HEK293T (cell line): ENCODE results near the gene SEC14L6.

Experiments used
- CTCF ChIA-PET: fragments of 350-600 bp; formaldehyde crosslinking; extraction: SDS; loops from one replicate; lab custom pipeline; 2021; ENCODE audit warnings: antibody characterized with exemption, inconsistent platforms; lab: Yijun Ruan, JAX
- POLR2A ChIA-PET: fragments of 350-600 bp; formaldehyde crosslinking; extraction: SDS; loops from one replicate; lab custom pipeline; 2020; ENCODE audit warnings: antibody characterized with exemption, inconsistent platforms; lab: Yijun Ruan, JAX
- DNase-seq: peaks from one replicate; pipeline ENCODE4 v3.0.0; 2012; ENCODE audit warnings: mixed read lengths; ENCODE audit errors: extremely low spot score
- ARNT ChIP-seq: fragments of 450-650 bp; IDR thresholded peaks from 2 replicates; pipeline ENCODE4 v1.6.1; 2017; ENCODE audit warnings: mild to moderate bottlenecking
- BHLHE40 ChIP-seq: fragments of 450-650 bp; IDR thresholded peaks from 2 replicates; pipeline ENCODE4 v1.6.1; 2016; ENCODE audit warnings: mild to moderate bottlenecking, moderate library complexity, borderline replicate concordance
- CTBP1 ChIP-seq: fragments of 450-650 bp; IDR thresholded peaks from 2 replicates; pipeline ENCODE4 v1.6.1; 2016; ENCODE audit warnings: borderline replicate concordance
- ELF4 ChIP-seq: fragments of 450-650 bp; IDR thresholded peaks from 2 replicates; pipeline ENCODE4 v1.6.1; 2017; ENCODE audit warnings: antibody characterized with exemption
- FOXA1 ChIP-seq: fragments of 450-650 bp; IDR thresholded peaks from 2 replicates; pipeline ENCODE4 v1.6.1; 2016; ENCODE audit warnings: mild to moderate bottlenecking
- FOXK2 ChIP-seq: fragments of 450-650 bp; IDR thresholded peaks from 2 replicates; pipeline ENCODE4 v1.6.1; 2016; ENCODE audit warnings: mild to moderate bottlenecking
- FOXM1 ChIP-seq: fragments of 450-650 bp; IDR thresholded peaks from 2 replicates; pipeline ENCODE4 v1.6.1; 2017; ENCODE audit warnings: mild to moderate bottlenecking, borderline replicate concordance
- HDGF ChIP-seq: fragments of 450-650 bp; IDR thresholded peaks from 2 replicates; pipeline ENCODE4 v1.6.1; 2017; ENCODE audit warnings: antibody characterized with exemption, borderline replicate concordance
- L3MBTL2 ChIP-seq: fragments of 450-650 bp; conservative IDR thresholded peaks from 2 replicates; pipeline ENCODE4 v1.6.1; 2016; ENCODE audit warnings: mild to moderate bottlenecking
- LEF1 ChIP-seq: fragments of 450-650 bp; IDR thresholded peaks from 2 replicates; pipeline ENCODE4 v1.6.1; 2017; ENCODE audit warnings: mild to moderate bottlenecking, borderline replicate concordance
- NFRKB ChIP-seq: fragments of 450-650 bp; IDR thresholded peaks from 2 replicates; pipeline ENCODE4 v1.6.1; 2016; ENCODE audit warnings: mild to moderate bottlenecking, moderate library complexity
- SP1 ChIP-seq: fragments of 450-650 bp; IDR thresholded peaks from 2 replicates; pipeline ENCODE4 v1.6.1; 2017
- SUZ12 ChIP-seq: fragments of 450-650 bp; IDR thresholded peaks from 2 replicates; pipeline ENCODE4 v1.6.1; 2016; ENCODE audit warnings: mild to moderate bottlenecking
- TARDBP ChIP-seq: fragments of 450-650 bp; IDR thresholded peaks from 2 replicates; pipeline ENCODE4 v1.6.1; 2016
- ZNF384 ChIP-seq: fragments of 450-650 bp; IDR thresholded peaks from 2 replicates; pipeline ENCODE4 v1.6.1; 2016
- TF ChIP-seq, protein P1 (sequence below): fragments of 450-650 bp; IDR thresholded peaks from 2 replicates; pipeline ENCODE4 v1.6.1; 2016

SEC14L6 gene

DNA sequence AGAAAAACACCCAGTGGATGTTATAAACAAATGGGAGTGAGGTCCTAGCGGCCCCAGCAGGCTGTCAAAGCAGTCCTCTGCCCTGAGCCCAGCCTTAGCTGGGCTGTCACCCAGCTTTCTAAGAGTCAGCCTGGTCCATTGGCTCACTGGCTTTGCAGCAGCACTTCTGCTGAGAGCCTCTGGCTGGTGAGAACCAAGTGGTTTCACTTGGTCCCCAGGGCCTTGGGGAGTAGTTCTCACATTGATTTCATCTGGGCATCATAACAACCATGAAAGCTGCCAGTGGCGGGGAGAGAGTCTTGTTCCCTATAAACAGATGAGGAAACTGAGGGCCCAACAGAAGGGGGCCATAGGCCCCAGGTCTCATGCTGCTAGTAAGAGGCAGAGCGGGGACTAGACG lies 11.4 kb downstream of the SEC14L6 start:
- TF ChIP-seq NFRKB: no peak
- TF ChIP-seq, protein P1, sequence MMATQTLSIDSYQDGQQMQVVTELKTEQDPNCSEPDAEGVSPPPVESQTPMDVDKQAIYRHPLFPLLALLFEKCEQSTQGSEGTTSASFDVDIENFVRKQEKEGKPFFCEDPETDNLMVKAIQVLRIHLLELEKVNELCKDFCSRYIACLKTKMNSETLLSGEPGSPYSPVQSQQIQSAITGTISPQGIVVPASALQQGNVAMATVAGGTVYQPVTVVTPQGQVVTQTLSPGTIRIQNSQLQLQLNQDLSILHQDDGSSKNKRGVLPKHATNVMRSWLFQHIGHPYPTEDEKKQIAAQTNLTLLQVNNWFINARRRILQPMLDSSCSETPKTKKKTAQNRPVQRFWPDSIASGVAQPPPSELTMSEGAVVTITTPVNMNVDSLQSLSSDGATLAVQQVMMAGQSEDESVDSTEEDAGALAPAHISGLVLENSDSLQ: no peak
- no peak for TF ChIP-seq ARNT
- TF ChIP-seq L3MBTL2: no peak
- TF ChIP-seq ZNF384: no peak
- no peak for TF ChIP-seq HDGF
- TF ChIP-seq SP1: no peak
- no peak for TF ChIP-seq CTBP1
- no peak for TF ChIP-seq FOXK2
- no peak for TF ChIP-seq FOXM1
- no peak for TF ChIP-seq SUZ12
- TF ChIP-seq BHLHE40: no peak
- TF ChIP-seq ELF4: no peak
- no peak for TF ChIP-seq FOXA1
- no peak for TF ChIP-seq LEF1
- TF ChIP-seq TARDBP: no peak
- CTCF ChIA-PET: interaction anchor here (1.0 kb wide), 1 partner anchor 45 kb away, joined by 3 read pairs; no protein-coding TSS in a partner anchor
- POLR2A ChIA-PET: interaction anchor here (1.6 kb wide), 1 partner anchor 111 kb away, joined by 4 read pairs; no protein-coding TSS in a partner anchor

DNA sequence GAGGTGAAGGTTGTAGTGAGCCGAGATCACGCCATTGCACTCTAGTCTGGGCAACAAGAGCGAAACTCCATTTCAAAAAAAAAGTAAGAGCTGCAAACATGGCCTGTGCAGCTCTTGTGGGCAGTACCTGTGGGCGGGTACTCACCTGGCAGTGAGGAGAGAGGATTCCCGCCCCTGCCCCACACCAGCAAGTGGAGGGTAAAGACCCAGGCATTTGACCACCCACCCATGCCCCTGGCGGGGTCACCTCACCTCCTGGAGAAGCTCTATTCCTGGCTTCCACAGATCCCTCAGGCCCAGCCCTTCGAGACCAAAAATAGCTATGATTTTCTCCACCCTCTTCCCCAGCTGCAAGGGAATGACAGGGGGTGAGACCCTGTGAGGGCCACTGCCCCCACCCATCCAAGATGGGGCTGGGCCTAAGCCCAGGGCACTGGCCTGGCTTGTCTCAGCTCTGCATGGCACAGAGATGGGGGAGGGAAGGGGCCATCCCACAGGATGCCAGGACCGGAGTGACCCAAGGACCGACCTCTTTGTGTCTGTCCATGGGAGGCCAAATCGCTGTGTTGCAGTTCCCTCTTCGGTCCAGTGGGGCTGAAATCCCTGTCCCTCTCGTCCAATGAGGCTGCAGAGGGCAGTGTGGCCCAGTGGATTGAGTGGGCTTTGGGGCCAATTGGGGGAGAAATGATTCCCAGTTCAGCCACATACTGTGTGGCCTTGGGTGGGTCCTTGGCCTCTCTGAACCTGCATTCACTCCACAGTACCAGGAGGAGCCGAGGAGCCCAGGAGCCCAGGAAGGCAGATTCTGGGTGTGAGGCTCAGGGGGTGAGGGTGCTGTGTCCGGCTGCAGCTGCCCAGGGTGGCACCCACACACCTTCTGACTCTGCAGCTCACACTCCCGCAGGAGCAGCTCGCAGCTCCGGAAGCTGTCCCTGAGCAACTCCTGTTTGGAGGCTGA lies 14.6 kb downstream of the SEC14L6 start:
- POLR2A ChIA-PET: interaction anchor here (0.7 kb wide), 1 partner anchor 59 kb away, joined by 3 read pairs; no protein-coding TSS in a partner anchor
- TF ChIP-seq TARDBP (no peak), LEF1 (no peak), HDGF (no peak), FOXM1 (no peak), ELF4 (no peak), NFRKB (no peak), ARNT (no peak), FOXA1 (no peak), CTBP1 (no peak), SUZ12 (no peak), L3MBTL2 (no peak), BHLHE40 (no peak), ZNF384 (no peak), SP1 (no peak), FOXK2 (no peak)
- TF ChIP-seq, protein P1: no peak
- DNase-seq: no peak
- CTCF ChIA-PET: no interaction called here

More for the DNA sequence above, 11.4 kb downstream of the SEC14L6 start:
- DNase-seq: no peak

DNA sequence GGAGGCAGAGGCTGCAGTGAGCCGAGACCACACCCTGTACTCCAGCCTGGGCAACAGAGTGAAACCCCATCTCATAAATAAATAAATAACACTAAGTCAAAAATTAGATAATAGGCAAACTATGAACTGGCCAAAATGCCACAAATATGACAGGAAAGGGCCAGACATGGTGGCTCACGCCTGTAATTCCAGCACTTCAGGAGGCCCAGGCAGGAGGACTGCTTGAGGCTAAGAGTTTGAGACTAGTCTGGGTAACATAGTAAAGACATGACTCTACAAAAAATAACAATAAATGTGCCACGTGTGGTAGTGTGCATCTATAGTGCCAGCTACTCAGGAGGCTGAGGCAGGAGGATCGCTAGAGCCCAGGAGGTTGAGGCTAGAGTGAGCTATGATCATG lies 19.9 kb downstream of the SEC14L6 start:
- CTCF ChIA-PET: no interaction called here
- no peak for DNase-seq
- POLR2A ChIA-PET: no interaction called here
- no peak for TF ChIP-seq SUZ12
- TF ChIP-seq FOXM1: no peak
- TF ChIP-seq L3MBTL2: no peak
- no peak for TF ChIP-seq FOXK2

GRCh38 chr22:30523646-30524489 lies 22.7 kb downstream of the SEC14L6 start:
- DNase-seq: no peak
- TF ChIP-seq SUZ12 (no peak), SP1 (no peak), BHLHE40 (no peak), ZNF384 (no peak), FOXK2 (no peak), ELF4 (no peak), CTBP1 (no peak), L3MBTL2 (no peak), ARNT (no peak), LEF1 (no peak), FOXM1 (no peak)
- TF ChIP-seq, protein P1: no peak
- POLR2A ChIA-PET: no interaction called here
- CTCF ChIA-PET: no interaction called here

DNA sequence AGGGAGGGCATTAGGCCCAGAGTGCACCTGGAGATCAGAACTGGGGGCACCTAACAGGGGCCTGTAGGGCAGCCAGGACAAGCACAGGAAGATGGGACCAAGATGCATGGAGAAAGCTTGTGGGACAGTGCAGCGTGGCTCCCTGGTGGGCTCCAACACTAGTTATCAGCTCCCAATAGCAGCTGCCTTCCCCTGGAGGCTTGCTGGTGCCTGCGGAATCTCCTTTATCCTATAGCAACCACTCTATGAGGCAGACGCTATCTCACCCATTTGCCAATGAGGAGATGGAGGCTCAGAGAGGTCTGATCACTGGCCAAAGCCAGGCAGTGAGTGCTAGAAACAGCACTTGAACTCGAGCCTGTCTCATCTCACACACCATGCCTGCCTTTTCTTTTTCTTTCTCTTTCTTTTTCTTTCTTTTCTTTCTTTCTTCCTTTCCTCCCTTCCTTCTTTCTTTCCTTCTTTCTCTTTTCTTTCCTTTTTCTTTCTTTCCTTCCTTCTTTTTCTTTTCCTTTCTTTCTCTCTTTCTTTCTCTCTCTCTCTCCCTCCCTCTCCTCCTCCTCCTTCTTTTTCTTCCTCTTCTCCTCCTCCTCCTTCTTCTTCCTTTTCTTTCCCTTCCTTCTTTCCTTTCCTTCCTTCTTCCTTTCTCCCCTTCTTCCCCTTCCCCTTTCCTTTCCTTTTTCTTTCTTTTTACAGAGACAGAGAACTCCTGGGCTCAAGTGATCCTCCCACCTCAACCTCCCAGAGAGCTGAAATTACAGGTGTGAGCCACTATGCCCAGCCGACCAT lies 25.0 kb downstream of the SEC14L6 start:
- DNase-seq: no peak
- TF ChIP-seq TARDBP (no peak), HDGF (no peak)
- ChIA-PET POLR2A (interaction anchor here (1.1 kb wide), 1 partner anchor 21 kb away, joined by 3 read pairs; no protein-coding TSS in a partner anchor), CTCF (interaction anchor here (0.7 kb wide), 2 partner anchors 99 to 1074 kb away, joined by 3 read pairs; no protein-coding TSS in a partner anchor)
